NCI-H1417 treated with DMSO at 0.1 percent for 48 hours (cell line): ENCODE measurements around the gene SPATA16.
"Not testable (repeated sequence)": the region's sequence is repeated elsewhere in the genome, so short reads cannot be mapped to it uniquely, and the experiment has no call there.

Source experiments
- DNase-seq: peaks from one replicate; lab custom pipeline; 2025; lab: John Stamatoyannopoulos, UW

Gene SPATA16

GRCh38 chr3:173140986-173141385 is at the start of gene SPATA16:
TSS of gene SPATA16 (minus strand) at chr3:173141235. CDS start at chr3:173117731, 23,504 bp downstream.
- no peak for DNase-seq

GRCh38 chr3:173183022-173183421 is 42.0 kb upstream of the SPATA16 start:
- DNase-seq, result not testable (repeated sequence)

GRCh38 chr3:173173652-173174051 is 32.6 kb upstream of the SPATA16 start:
- DNase-seq, result no peak

- DNase-seq, result not testable (repeated sequence)
These were observed 18.1 kb upstream of the SPATA16 start for GRCh38 chr3:173159139-173159538.

- not testable (repeated sequence) for DNase-seq
These were observed 15.5 kb upstream of the SPATA16 start for GRCh38 chr3:173156533-173156932.

- no peak for DNase-seq
These were observed 12.6 kb upstream of the SPATA16 start for GRCh38 chr3:173153631-173154030.

GRCh38 chr3:173139420-173139819 is 1.6 kb downstream of the SPATA16 start:
- DNase-seq, result no peak

GRCh38 chr3:173138026-173138425 is 3.0 kb downstream of the SPATA16 start:
- DNase-seq, result no peak

- DNase-seq, result no peak
These were observed 6.0 kb downstream of the SPATA16 start for GRCh38 chr3:173135059-173135458.

- no peak for DNase-seq
These were observed 12.4 kb downstream of the SPATA16 start for GRCh38 chr3:173128633-173129032.

GRCh38 chr3:173111321-173111720 is 29.7 kb downstream of the SPATA16 start:
- no peak for DNase-seq

GRCh38 chr3:173109143-173109542 is 31.9 kb downstream of the SPATA16 start:
- DNase-seq, result no peak

GRCh38 chr3:173103469-173103868 is 37.6 kb downstream of the SPATA16 start:
- no peak for DNase-seq

- DNase-seq, result no peak
These were observed 42.1 kb downstream of the SPATA16 start for GRCh38 chr3:173098959-173099358.

GRCh38 chr3:173096994-173097785 is 43.8 kb downstream of the SPATA16 start:
- DNase-seq, result no peak

GRCh38 chr3:173096140-173096539 is 44.9 kb downstream of the SPATA16 start:
- no peak for DNase-seq

- DNase-seq, result no peak
These were observed 49.0 kb downstream of the SPATA16 start for GRCh38 chr3:173092038-173092437.

- DNase-seq, result no peak
These were observed 50.5 kb downstream of the SPATA16 start for GRCh38 chr3:173090492-173090891.

- DNase-seq, result no peak
These were observed 51.8 kb downstream of the SPATA16 start for GRCh38 chr3:173089283-173089682.

- DNase-seq, result no peak
These were observed 62.5 kb downstream of the SPATA16 start for GRCh38 chr3:173078525-173078924.

GRCh38 chr3:173066044-173067004 is 74.7 kb downstream of the SPATA16 start:
- no peak for DNase-seq

- no peak for DNase-seq
These were observed 75.5 kb downstream of the SPATA16 start for GRCh38 chr3:173065543-173065981.

- no peak for DNase-seq
These were observed 76.4 kb downstream of the SPATA16 start for GRCh38 chr3:173064631-173065030.
